ENCODE data around the gene GORAB.

DNA sequence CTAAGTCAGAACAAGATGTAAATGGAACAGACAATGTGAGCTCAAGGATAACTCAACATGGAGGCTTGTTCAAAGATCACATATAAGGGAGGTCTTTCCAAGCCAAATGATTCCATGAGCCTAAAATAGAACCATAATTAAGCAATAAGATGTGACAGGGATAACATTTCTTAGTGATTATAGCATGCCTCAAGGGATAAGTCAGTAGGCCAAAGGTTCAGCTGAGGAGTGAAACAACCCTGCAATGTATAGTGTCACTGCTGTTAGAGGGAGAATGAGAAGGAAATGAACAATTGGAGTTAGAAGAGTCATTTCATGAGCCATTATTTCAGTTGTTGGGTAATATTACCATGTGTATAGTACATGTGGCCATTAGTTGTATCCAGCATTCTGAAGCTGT lies 25.0 kb downstream of the GORAB start:
- TF ChIP-seq, protein P1, sequence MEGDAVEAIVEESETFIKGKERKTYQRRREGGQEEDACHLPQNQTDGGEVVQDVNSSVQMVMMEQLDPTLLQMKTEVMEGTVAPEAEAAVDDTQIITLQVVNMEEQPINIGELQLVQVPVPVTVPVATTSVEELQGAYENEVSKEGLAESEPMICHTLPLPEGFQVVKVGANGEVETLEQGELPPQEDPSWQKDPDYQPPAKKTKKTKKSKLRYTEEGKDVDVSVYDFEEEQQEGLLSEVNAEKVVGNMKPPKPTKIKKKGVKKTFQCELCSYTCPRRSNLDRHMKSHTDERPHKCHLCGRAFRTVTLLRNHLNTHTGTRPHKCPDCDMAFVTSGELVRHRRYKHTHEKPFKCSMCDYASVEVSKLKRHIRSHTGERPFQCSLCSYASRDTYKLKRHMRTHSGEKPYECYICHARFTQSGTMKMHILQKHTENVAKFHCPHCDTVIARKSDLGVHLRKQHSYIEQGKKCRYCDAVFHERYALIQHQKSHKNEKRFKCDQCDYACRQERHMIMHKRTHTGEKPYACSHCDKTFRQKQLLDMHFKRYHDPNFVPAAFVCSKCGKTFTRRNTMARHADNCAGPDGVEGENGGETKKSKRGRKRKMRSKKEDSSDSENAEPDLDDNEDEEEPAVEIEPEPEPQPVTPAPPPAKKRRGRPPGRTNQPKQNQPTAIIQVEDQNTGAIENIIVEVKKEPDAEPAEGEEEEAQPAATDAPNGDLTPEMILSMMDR (IDR thresholded peaks at IDR 0.05 in 2 of 3, conservative IDR thresholded peaks at IDR 0.05 in 1 of 3; ENCODE audit: control insufficient read depth in 2 of 3, extremely low read depth in 1 of 3, insufficient read depth in 1 of 3, low read depth in 3 of 3, low read length in 3 of 3), result no peak
- no peak for TF ChIP-seq EZH2 (IDR thresholded peaks at IDR 0.05; ENCODE audit: borderline replicate concordance, control insufficient read depth, low read depth, low read length)
- no peak for TF ChIP-seq POU2F2 (IDR thresholded peaks at IDR 0.05; ENCODE audit: borderline replicate concordance, low read depth, low read length)
- TF ChIP-seq, protein P2, sequence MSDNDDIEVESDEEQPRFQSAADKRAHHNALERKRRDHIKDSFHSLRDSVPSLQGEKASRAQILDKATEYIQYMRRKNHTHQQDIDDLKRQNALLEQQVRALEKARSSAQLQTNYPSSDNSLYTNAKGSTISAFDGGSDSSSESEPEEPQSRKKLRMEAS (IDR thresholded peaks at IDR 0.05; ENCODE audit: low read depth, low read length), result no peak
- no peak for TF ChIP-seq POLR2A (IDR thresholded peaks at IDR 0.05; ENCODE audit: low read depth, low read length)
- TF ChIP-seq, protein P3, sequence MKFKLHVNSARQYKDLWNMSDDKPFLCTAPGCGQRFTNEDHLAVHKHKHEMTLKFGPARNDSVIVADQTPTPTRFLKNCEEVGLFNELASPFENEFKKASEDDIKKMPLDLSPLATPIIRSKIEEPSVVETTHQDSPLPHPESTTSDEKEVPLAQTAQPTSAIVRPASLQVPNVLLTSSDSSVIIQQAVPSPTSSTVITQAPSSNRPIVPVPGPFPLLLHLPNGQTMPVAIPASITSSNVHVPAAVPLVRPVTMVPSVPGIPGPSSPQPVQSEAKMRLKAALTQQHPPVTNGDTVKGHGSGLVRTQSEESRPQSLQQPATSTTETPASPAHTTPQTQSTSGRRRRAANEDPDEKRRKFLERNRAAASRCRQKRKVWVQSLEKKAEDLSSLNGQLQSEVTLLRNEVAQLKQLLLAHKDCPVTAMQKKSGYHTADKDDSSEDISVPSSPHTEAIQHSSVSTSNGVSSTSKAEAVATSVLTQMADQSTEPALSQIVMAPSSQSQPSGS (IDR thresholded peaks at IDR 0.05; ENCODE audit: low read length), result no peak
- TF ChIP-seq SUZ12 (IDR thresholded peaks at IDR 0.05; ENCODE audit: unreplicated experiment), result no peak
- no peak for TF ChIP-seq RFX5 (IDR thresholded peaks at IDR 0.05; ENCODE audit: low read depth, low read length)
- TF ChIP-seq SMAD1 (IDR thresholded peaks at IDR 0.05; ENCODE audit: low read depth, partially characterized antibody), result no peak
- no peak for TF ChIP-seq TAF1 (IDR thresholded peaks at IDR 0.05; ENCODE audit: borderline replicate concordance, low read depth, low read length)
- TF ChIP-seq RBBP5 (conservative IDR thresholded peaks at IDR 0.05), result no peak
- no peak for TF ChIP-seq CREB1 (IDR thresholded peaks at IDR 0.05; ENCODE audit: low read depth)
- TF ChIP-seq, protein P4, sequence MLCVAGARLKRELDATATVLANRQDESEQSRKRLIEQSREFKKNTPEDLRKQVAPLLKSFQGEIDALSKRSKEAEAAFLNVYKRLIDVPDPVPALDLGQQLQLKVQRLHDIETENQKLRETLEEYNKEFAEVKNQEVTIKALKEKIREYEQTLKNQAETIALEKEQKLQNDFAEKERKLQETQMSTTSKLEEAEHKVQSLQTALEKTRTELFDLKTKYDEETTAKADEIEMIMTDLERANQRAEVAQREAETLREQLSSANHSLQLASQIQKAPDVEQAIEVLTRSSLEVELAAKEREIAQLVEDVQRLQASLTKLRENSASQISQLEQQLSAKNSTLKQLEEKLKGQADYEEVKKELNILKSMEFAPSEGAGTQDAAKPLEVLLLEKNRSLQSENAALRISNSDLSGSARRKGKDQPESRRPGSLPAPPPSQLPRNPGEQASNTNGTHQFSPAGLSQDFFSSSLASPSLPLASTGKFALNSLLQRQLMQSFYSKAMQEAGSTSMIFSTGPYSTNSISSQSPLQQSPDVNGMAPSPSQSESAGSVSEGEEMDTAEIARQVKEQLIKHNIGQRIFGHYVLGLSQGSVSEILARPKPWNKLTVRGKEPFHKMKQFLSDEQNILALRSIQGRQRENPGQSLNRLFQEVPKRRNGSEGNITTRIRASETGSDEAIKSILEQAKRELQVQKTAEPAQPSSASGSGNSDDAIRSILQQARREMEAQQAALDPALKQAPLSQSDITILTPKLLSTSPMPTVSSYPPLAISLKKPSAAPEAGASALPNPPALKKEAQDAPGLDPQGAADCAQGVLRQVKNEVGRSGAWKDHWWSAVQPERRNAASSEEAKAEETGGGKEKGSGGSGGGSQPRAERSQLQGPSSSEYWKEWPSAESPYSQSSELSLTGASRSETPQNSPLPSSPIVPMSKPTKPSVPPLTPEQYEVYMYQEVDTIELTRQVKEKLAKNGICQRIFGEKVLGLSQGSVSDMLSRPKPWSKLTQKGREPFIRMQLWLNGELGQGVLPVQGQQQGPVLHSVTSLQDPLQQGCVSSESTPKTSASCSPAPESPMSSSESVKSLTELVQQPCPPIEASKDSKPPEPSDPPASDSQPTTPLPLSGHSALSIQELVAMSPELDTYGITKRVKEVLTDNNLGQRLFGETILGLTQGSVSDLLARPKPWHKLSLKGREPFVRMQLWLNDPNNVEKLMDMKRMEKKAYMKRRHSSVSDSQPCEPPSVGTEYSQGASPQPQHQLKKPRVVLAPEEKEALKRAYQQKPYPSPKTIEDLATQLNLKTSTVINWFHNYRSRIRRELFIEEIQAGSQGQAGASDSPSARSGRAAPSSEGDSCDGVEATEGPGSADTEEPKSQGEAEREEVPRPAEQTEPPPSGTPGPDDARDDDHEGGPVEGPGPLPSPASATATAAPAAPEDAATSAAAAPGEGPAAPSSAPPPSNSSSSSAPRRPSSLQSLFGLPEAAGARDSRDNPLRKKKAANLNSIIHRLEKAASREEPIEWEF (IDR thresholded peaks at IDR 0.05; ENCODE audit: insufficient replicate concordance, low read depth, low read length), result no peak
- TF ChIP-seq MYC (IDR thresholded peaks at IDR 0.05; ENCODE audit: insufficient read depth, insufficient read length, insufficient replicate concordance, low read length, severe bottlenecking), result no peak
